Measurements from ENCODE around the gene AP5Z1.

GRCh38 chr7:4806983-4807597 is 31.7 kb downstream of the AP5Z1 start:
- TF ChIP-seq CTCF (conservative IDR thresholded peaks at IDR 0.05) = no peak
- TF ChIP-seq ZFX (IDR thresholded peaks at IDR 0.05) = no peak

Measured in C4-2B (cell line).